WTC11 (cell line): ENCODE measurements around the gene RTF2. TPM values are rescaled to one million over a fixed set of nuclear protein-coding genes. Genes with fewer than 3 reads are reported as not detected.

Experiments
- ATAC-seq: fragments of 200-7000 bp; cut with Tn5 transposase; 2 replicates; pipeline ENCODE4 v1.10.0; 2021; ENCODE audit warnings: mild to moderate bottlenecking, moderate library complexity
- CTCF ChIA-PET: fragments of 300-600 bp; sonication (Branson Sonifier 250); formaldehyde crosslinking; loops from one replicate; lab custom pipeline; 2021; ENCODE audit warnings: antibody characterized with exemption; lab: Charles Lee
- POLR2A ChIA-PET: fragments of 350-600 bp; sonication (Branson Sonifier 250); formaldehyde crosslinking; loops from one replicate; lab custom pipeline; 2021; ENCODE audit warnings: antibody characterized with exemption; lab: Charles Lee
- DNase-seq: peaks from one replicate; pipeline ENCODE4 v3.0.0; 2021; ENCODE audit warnings: low spot score
- H3K27ac Mint-ChIP-seq: 2 replicates; pipeline ENCODE4 v1.8.0; 2021; ENCODE audit warnings: mixed read lengths
- H3K27me3 Mint-ChIP-seq: 2 replicates; pipeline ENCODE4 v1.8.0; 2021; ENCODE audit warnings: low read depth, mild to moderate bottlenecking, moderate library complexity, mixed read lengths
- H3K36me3 Mint-ChIP-seq: 2 replicates; pipeline ENCODE4 v1.8.0; 2021; ENCODE audit warnings: mixed read lengths
- H3K4me1 Mint-ChIP-seq: 2 replicates; pipeline ENCODE4 v1.8.0; 2022; ENCODE audit warnings: mixed read lengths
- H3K4me3 Mint-ChIP-seq: 2 replicates; pipeline ENCODE4 v1.8.0; 2021; ENCODE audit warnings: mild to moderate bottlenecking, moderate library complexity, mixed read lengths
- H3K9me3 Mint-ChIP-seq: 2 replicates; pipeline ENCODE4 v1.8.0; 2021; ENCODE audit warnings: mixed read lengths
- ARID4B ChIP-seq: sonication (generic); formaldehyde crosslinking; IDR thresholded peaks from 2 replicates; pipeline ENCODE4 v1.8.0; 2023; ENCODE audit warnings: missing genetic modification reagents, mild to moderate bottlenecking, borderline replicate concordance
- ATF2 ChIP-seq: sonication (generic); formaldehyde crosslinking; IDR thresholded peaks from 2 replicates; pipeline ENCODE4 v1.8.1; 2022; ENCODE audit warnings: low read depth, missing genetic modification reagents, borderline replicate concordance
- CDX4 ChIP-seq: fragments of 250-450 bp; sonication (Bioruptor Pico); IDR thresholded peaks from 2 replicates; pipeline ENCODE4 v1.9.0; 2021; ENCODE audit warnings: moderate library complexity, mild to moderate bottlenecking, inconsistent platforms, borderline replicate concordance
- CREB1 ChIP-seq: sonication (generic); formaldehyde crosslinking; IDR thresholded peaks from 2 replicates; pipeline ENCODE4 v1.8.0; 2023; ENCODE audit warnings: mild to moderate bottlenecking, missing genetic modification reagents
- ELF4 ChIP-seq: sonication (generic); formaldehyde crosslinking; IDR thresholded peaks from 2 replicates; pipeline ENCODE4 v1.8.1; 2022; ENCODE audit warnings: low read depth, mild to moderate bottlenecking, moderate library complexity, missing genetic modification reagents
- EMX1 ChIP-seq: fragments of 250-450 bp; sonication (Bioruptor Pico); IDR thresholded peaks from 2 replicates; pipeline ENCODE4 v1.8.0; 2021; ENCODE audit warnings: mild to moderate bottlenecking
- ESRRA ChIP-seq: sonication (generic); formaldehyde crosslinking; IDR thresholded peaks from 2 replicates; pipeline ENCODE4 v1.8.1; 2022; ENCODE audit warnings: mild to moderate bottlenecking, missing genetic modification reagents, borderline replicate concordance
- FOXJ3 ChIP-seq: sonication (generic); formaldehyde crosslinking; IDR thresholded peaks from 2 replicates; pipeline ENCODE4 v1.9.0; 2021; ENCODE audit warnings: missing genetic modification reagents, mild to moderate bottlenecking, borderline replicate concordance
- FOXP4 ChIP-seq: sonication (generic); formaldehyde crosslinking; IDR thresholded peaks from 2 replicates; pipeline ENCODE4 v1.8.0; 2022; ENCODE audit warnings: mild to moderate bottlenecking, missing genetic modification reagents
- GABPB1 ChIP-seq: sonication (generic); formaldehyde crosslinking; IDR thresholded peaks from 2 replicates; pipeline ENCODE4 v1.8.1; 2023; ENCODE audit warnings: mild to moderate bottlenecking, missing genetic modification reagents
- IRF2 ChIP-seq: sonication (generic); formaldehyde crosslinking; IDR thresholded peaks from 2 replicates; pipeline ENCODE4 v1.8.0; 2022; ENCODE audit warnings: low read depth, missing genetic modification reagents, borderline replicate concordance
- JAZF1 ChIP-seq: fragments of 250-450 bp; sonication (Bioruptor Pico); IDR thresholded peaks from 2 replicates; pipeline ENCODE4 v1.9.0; 2021; ENCODE audit warnings: moderate library complexity, mild to moderate bottlenecking, inconsistent platforms
- JUN ChIP-seq: sonication (generic); formaldehyde crosslinking; IDR thresholded peaks from 2 replicates; pipeline ENCODE4 v1.8.0; 2023; ENCODE audit warnings: mild to moderate bottlenecking, missing genetic modification reagents
- KAT7 ChIP-seq: sonication (generic); formaldehyde crosslinking; IDR thresholded peaks from 2 replicates; pipeline ENCODE4 v1.8.1; 2023; ENCODE audit warnings: missing genetic modification reagents, mild to moderate bottlenecking, borderline replicate concordance
- NFE2L1 ChIP-seq: sonication (generic); formaldehyde crosslinking; IDR thresholded peaks from 2 replicates; pipeline ENCODE4 v1.8.1; 2023; ENCODE audit warnings: missing genetic modification reagents
- NFYB ChIP-seq: sonication (generic); formaldehyde crosslinking; conservative IDR thresholded peaks from 2 replicates; pipeline ENCODE4 v1.8.0; 2022; ENCODE audit warnings: low read depth, missing genetic modification reagents
- RORB ChIP-seq: fragments of 250-450 bp; sonication (Bioruptor Pico); IDR thresholded peaks from 2 replicates; pipeline ENCODE4 v1.9.0; 2021; ENCODE audit warnings: mild to moderate bottlenecking
- ZBTB21 ChIP-seq: sonication (generic); formaldehyde crosslinking; IDR thresholded peaks from 2 replicates; pipeline ENCODE4 v1.8.1; 2023; ENCODE audit warnings: mild to moderate bottlenecking, missing genetic modification reagents, borderline replicate concordance
- ZNF232 ChIP-seq: sonication (generic); formaldehyde crosslinking; IDR thresholded peaks from 2 replicates; pipeline ENCODE4 v1.8.0; 2022; ENCODE audit warnings: mild to moderate bottlenecking, missing genetic modification reagents
- ZNF396 ChIP-seq: fragments of 250-450 bp; sonication (Bioruptor Pico); IDR thresholded peaks from 2 replicates; pipeline ENCODE4 v1.8.0; 2021; ENCODE audit warnings: mild to moderate bottlenecking, moderate library complexity, borderline replicate concordance
- total RNA-seq: library from RNA; stranded (reverse); gene quantifications from 3 replicates; pipeline ENCODE4 v1.2.3, GENCODE V29; 2021

The RTF2 gene
- total RNA-seq, 1 experiment from 2014 or later, result 46.3 TPM

GRCh38 chr20:56422076-56422823, 46.2 kb upstream of the RTF2 start:
- no peak overlapping the region for H3K27ac Mint-ChIP-seq
- no peaks in the 10 kb centered on the region for H3K9me3 Mint-ChIP-seq
- no peak overlapping the region for H3K4me3 Mint-ChIP-seq
- ChIA-PET POLR2A (no interaction called here), CTCF (interaction anchor here (0.7 to 1.3 kb wide), 2 partner anchors 13 to 128 kb away, joined by 3 read pairs; no protein-coding TSS in a partner anchor)
- no peak for TF ChIP-seq KAT7
- TF ChIP-seq ZBTB21 (CRISPR knock-in tag), result no peak
- no peak for TF ChIP-seq RORB (CRISPR knock-in tag)
- no peak for TF ChIP-seq ELF4
- no peak for TF ChIP-seq FOXJ3 (CRISPR knock-in tag)
- ATAC-seq, result no peak
- H3K4me1 Mint-ChIP-seq, result peaks cover 9% of the 10 kb centered on the region
- no peak for DNase-seq
- no peaks in the 10 kb centered on the region for H3K36me3 Mint-ChIP-seq
- peaks cover 50% of the 10 kb centered on the region for H3K27me3 Mint-ChIP-seq

GRCh38 chr20:56422824-56423189, 45.6 kb upstream of the RTF2 start:
- DNase-seq, result peak; percentile 23
- no peaks in the 10 kb centered on the region for H3K36me3 Mint-ChIP-seq
- H3K4me1 Mint-ChIP-seq, result peaks cover 9% of the 10 kb centered on the region
- ChIA-PET CTCF (interaction anchor here (1.3 kb wide), 1 partner anchor 12 kb away, joined by 3 read pairs; no protein-coding TSS in a partner anchor), POLR2A (no interaction called here)
- no peaks in the 10 kb centered on the region for H3K9me3 Mint-ChIP-seq
- TF ChIP-seq JAZF1 (CRISPR knock-in tag) (no peak), ESRRA (CRISPR knock-in tag) (no peak), CDX4 (CRISPR knock-in tag) (no peak), GABPB1 (no peak), IRF2 (CRISPR knock-in tag) (no peak), ATF2 (CRISPR knock-in tag) (no peak), ZNF396 (CRISPR knock-in tag) (no peak), NFYB (CRISPR knock-in tag) (no peak), JUN (no peak), FOXJ3 (CRISPR knock-in tag) (no peak), ARID4B (CRISPR knock-in tag) (no peak)
- no peak overlapping the region for H3K4me3 Mint-ChIP-seq
- H3K27ac Mint-ChIP-seq, result no peak overlapping the region
- ATAC-seq, result peak; percentile 60
- peaks cover 56% of the 10 kb centered on the region for H3K27me3 Mint-ChIP-seq

GRCh38 chr20:56423211-56423610, 45.2 kb upstream of the RTF2 start:
- ATAC-seq, result no peak
- H3K9me3 Mint-ChIP-seq, result no peaks in the 10 kb centered on the region
- peaks cover 9% of the 10 kb centered on the region for H3K4me1 Mint-ChIP-seq
- no peak for DNase-seq
- H3K36me3 Mint-ChIP-seq, result no peaks in the 10 kb centered on the region
- ChIA-PET POLR2A (no interaction called here), CTCF (no interaction called here)
- no peak overlapping the region for H3K4me3 Mint-ChIP-seq
- peaks cover 59% of the 10 kb centered on the region for H3K27me3 Mint-ChIP-seq
- no peak overlapping the region for H3K27ac Mint-ChIP-seq
- no peak for TF ChIP-seq FOXP4
- TF ChIP-seq ARID4B (CRISPR knock-in tag), result no peak
- no peak for TF ChIP-seq EMX1
- no peak for TF ChIP-seq NFE2L1 (CRISPR knock-in tag)
- no peak for TF ChIP-seq ZNF232 (CRISPR knock-in tag)
- no peak for TF ChIP-seq CREB1 (CRISPR knock-in tag)
